HG02870 (cell line): ENCODE data around the gene IZUMO1.
"Not testable (repeated sequence)": the region's sequence is repeated elsewhere in the genome, so short reads cannot be mapped to it uniquely, and the experiment has no call there.

ENCODE experiments used
- ATAC-seq: cut with Tn5 transposase; IDR thresholded peaks from one replicate; pipeline ENCODE4 v1.9.1; 2021; ENCODE audit warnings: mild to moderate bottlenecking, moderate library complexity; ENCODE audit not compliant: unreplicated experiment

Gene IZUMO1

GRCh38 chr19:48746738-48747575 is at the start of gene IZUMO1:
TSS of gene IZUMO1 (minus strand) at chr19:48746909. CDS start at chr19:48745859, 1,050 bp downstream.
- ATAC-seq = no peak

- no peak for ATAC-seq
Observed at GRCh38 chr19:48795685-48796070, 49.0 kb upstream of the IZUMO1 start.

- ATAC-seq = peak; percentile 80
Observed at GRCh38 chr19:48795055-48795684, 48.5 kb upstream of the IZUMO1 start.

DNA sequence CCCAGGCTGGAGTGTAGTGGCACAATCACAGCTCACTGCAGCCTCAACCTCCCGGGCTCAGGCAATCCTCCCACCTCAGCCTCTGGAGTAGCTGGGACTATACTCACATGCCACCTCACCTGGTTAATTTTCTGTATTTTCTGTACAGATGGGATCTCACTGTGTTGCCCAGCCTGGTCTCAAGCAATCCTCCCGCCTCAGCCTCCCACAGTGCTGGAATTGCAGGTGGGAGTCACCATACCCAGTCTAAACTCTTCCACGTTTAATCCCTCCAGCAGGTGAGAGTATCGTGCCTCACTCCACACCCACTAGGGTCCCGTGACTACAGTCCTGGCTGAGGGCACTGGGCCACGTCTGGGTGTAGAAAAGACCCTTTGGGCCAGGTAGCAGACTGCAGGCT is 47.6 kb upstream of the IZUMO1 start:
- ATAC-seq = no peak

- ATAC-seq = no peak
Observed at GRCh38 chr19:48793271-48793670, 46.6 kb upstream of the IZUMO1 start.

GRCh38 chr19:48787331-48787730 is 40.6 kb upstream of the IZUMO1 start:
- ATAC-seq = not testable (repeated sequence)

DNA sequence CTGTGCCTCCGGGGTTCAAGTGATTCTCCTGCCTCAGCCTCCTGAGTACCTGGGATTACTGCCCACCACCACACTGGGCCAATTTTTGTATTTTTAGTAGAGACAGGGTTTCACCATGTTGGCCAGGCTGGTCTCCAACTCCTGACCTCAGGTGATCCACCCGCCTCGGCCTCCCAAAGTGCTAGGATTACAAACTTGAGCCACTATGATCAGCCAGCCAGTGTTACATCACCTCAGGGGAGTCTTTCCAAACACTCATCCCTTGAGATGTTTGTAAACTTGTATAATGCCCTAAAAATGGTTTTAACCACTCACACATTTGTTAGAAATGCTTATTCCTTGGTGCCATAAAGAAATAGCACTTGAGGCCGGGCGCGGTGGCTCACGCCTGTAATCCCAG is 39.7 kb upstream of the IZUMO1 start:
- ATAC-seq = not testable (repeated sequence)

GRCh38 chr19:48784527-48784926 is 37.8 kb upstream of the IZUMO1 start:
- no peak for ATAC-seq

- ATAC-seq = no peak
Observed at GRCh38 chr19:48780631-48781391, 34.1 kb upstream of the IZUMO1 start.

DNA sequence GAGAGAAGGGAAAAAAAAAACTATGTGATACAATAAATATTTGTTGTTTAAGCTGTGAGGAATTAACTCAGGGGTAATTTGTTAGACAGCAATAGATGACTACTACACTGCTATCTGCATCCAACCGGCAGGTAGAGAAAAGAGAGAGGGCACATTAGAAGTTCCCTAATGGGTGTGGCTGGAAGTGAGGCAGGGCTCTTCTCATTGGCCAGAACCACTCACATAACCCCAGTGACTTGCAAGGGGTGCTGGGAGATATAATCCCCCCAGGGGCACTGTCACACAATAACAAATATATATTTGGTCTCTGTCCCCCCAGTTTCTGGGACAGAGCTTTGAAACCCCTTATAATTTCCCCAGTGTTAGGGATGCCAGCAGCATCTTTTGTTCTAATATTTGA is 32.9 kb upstream of the IZUMO1 start:
- ATAC-seq = no peak

- no peak for ATAC-seq
Observed at GRCh38 chr19:48777720-48778119, 31.0 kb upstream of the IZUMO1 start.

GRCh38 chr19:48777139-48777538 is 30.4 kb upstream of the IZUMO1 start:
- ATAC-seq = no peak

DNA sequence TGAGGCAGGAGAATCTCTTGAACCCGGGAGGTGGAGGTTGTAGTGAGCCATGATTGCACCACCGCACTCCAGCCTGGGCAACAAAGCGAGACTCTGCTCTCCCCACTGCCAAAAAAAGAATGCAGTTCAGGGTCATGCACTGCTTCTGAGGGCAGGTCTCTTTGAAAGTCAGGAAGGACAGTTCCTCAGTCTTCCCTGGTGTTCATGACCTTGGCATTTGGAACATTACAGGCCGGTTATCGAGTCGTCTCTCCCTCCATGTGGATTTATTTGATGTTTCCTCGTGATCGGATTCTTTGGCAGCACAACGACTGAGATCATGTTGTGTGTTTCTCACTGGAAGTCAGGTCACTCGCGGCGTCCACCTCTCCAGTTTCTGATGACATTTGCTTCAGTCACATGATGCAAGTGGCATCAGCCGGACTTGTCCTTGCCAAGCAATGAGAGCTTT is 25.8 kb upstream of the IZUMO1 start:
- no peak for ATAC-seq

- no peak for ATAC-seq
Observed at GRCh38 chr19:48770734-48771472, 24.2 kb upstream of the IZUMO1 start.

GRCh38 chr19:48770266-48770665 is 23.6 kb upstream of the IZUMO1 start:
- ATAC-seq = no peak

DNA sequence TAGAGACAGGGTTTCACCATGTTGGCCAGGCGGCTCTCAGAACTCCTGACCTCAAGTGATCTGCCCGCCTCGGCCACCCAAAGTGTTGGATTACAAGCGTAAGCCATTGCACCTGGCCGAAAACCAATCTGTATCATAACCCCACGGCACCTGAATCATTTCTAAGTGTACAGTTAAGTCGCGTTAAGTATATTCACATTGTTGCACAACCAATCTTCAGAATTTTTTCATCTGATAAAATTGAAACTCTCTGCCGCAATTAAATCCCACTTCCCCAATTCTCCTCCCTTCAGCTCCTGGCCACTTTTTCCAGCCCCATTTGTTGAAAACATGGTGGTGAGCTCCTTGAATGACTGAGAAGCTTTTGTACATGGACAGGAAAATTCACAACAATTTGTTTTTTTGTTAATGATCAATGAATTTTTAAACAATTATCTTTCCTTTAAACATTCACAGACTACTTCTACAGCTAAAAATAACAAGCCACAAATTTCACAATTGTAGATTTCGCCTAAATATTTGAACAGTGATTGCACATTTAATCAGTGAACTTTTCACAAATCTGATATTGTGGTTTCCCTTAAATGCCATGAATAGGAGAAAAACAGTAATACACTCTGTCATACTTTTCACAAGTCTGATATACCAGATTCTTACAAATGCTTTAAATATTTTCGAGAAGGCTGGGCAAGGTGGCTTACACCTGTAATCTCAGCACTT is 22.4 kb upstream of the IZUMO1 start:
- ATAC-seq = no peak

DNA sequence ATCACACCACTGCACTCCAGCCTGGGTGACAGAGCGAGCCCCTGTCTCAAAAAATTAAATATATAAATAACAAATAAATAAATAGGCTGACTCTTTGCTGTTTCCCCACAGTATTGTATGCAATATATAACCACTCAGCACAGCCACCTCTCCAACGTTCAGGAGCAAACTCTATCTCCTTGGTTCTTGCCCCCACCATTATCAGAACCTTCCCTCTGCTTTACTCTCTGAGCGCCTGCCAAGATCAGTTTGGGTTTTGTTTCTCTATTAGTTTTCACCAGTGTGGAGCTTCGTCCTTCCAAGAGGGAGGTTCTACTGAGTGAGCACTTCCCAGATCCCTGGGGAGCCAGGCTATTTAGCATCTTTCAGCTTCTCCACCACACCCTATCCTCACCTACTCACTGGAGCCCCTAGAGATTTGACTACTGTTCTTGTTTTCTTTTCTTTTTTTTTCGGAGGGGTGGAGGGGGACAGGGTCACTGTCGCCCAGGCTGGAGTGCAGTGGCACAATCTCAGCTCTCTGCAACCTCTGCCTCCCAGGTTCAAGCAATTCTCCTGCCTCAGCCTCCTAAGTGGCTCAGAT is 21.6 kb upstream of the IZUMO1 start:
- not testable (repeated sequence) for ATAC-seq

DNA sequence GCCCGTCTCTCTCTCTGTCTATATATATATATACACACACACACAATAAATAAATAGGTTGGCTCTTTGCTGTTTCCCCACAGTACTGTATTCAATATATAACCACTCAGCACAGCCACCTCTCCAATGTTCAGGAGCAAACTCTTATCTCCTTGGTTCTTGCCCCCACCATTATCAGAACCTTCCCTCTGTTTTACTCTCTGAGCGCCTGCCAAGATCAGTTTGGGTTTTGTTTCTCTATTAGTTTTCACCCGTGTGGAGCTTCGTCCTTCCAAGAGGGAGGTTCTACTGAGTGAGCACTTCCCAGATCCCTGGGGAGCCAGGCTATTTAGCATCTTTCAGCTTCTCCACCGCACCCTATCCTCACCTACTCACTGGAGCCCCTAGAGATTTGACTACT is 19.1 kb upstream of the IZUMO1 start:
- not testable (repeated sequence) for ATAC-seq

DNA sequence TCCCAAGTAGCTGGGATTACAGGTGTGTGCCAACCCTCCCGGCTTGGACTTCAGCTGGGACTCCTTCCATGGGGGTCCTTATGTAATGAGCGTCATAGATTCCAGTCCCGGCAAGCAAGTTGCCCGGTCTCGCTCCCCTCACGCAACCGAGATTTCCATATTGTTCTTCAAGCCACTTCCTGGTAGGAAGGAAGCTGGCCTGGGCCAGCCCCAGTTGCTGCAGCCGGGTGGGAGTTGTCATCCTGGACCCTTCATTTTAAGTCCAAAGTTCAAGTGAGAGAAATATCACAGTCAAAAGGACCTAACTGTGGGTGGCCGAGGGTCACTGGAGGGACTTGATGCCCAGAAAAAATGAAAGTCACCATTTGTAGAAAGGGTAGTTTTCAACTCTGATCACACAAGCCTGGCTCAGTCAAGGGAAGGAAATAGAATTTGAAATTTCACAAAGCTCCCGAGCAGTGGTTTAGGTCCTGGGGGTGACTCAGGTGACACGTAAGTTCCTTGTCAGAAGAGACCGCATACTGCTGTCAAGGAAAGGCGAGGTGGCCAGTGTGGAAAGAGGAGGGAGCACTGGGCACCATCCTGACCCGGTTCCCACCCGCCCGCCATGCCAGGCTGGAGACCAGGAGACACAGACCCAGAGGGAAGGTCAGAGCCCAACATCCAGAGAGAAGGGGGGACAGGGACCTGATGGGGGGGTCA is 13.9 kb upstream of the IZUMO1 start:
- no peak for ATAC-seq
